Spleen (tissue), 7 donors: ENCODE data around the gene NUDT5.

Source experiments
- POLR2A ChIP-seq, 3 donors: fragments of 450-650 bp; IDR thresholded peaks; one replicate each; pipeline ENCODE4 v1.5.1; 2017; ENCODE audit warnings: antibody characterized with exemption in 3 of 3, mild to moderate bottlenecking in 1 of 3
- POLR2AphosphoS5 ChIP-seq, 3 donors: sonication (generic); formaldehyde crosslinking; IDR thresholded peaks; one replicate each; pipeline ENCODE4 v1.5.1; 2017; ENCODE audit warnings: antibody characterized with exemption in 3 of 3
- TF ChIP-seq, protein P1 (sequence below), 11 experiments: fragments of 200-600 bp in 7 of 11; fragments of 450-650 bp in 4 of 11; sonication (generic) in 4 of 11; IDR thresholded peaks in 8 of 11; conservative IDR thresholded peaks in 3 of 11; 1 replicate in 7 of 11; 2 replicates in 4 of 11; pipeline versions ENCODE4 v1.4.0 to v1.8.0; 2016 to 2021; ENCODE audit warnings: antibody characterized with exemption in 11 of 11, inconsistent platforms in 4 of 11, mild to moderate bottlenecking in 1 of 11
- donor health status: DM: no; HTN: no; CAD: no; lungs with moderate emphysema.
- donor health status: DM: no; HTN: no; CAD: no.
- donor health status: DM: no; HTN: no; CAD: no.

- TF ChIP-seq, protein P1, sequence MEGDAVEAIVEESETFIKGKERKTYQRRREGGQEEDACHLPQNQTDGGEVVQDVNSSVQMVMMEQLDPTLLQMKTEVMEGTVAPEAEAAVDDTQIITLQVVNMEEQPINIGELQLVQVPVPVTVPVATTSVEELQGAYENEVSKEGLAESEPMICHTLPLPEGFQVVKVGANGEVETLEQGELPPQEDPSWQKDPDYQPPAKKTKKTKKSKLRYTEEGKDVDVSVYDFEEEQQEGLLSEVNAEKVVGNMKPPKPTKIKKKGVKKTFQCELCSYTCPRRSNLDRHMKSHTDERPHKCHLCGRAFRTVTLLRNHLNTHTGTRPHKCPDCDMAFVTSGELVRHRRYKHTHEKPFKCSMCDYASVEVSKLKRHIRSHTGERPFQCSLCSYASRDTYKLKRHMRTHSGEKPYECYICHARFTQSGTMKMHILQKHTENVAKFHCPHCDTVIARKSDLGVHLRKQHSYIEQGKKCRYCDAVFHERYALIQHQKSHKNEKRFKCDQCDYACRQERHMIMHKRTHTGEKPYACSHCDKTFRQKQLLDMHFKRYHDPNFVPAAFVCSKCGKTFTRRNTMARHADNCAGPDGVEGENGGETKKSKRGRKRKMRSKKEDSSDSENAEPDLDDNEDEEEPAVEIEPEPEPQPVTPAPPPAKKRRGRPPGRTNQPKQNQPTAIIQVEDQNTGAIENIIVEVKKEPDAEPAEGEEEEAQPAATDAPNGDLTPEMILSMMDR (IDR thresholded peaks at IDR 0.05 in 8 of 11, conservative IDR thresholded peaks at IDR 0.05 in 3 of 11), result no peak
- TF ChIP-seq POLR2A (IDR thresholded peaks at IDR 0.05), result no peak
- no peak for TF ChIP-seq POLR2AphosphoS5 (IDR thresholded peaks at IDR 0.05)
Measured at GRCh38 chr10:12140038-12140437, 55.7 kb downstream of the NUDT5 start.
